A549 (cell line): ENCODE data around the gene P2RX6. TPM values are rescaled to one million over a fixed set of nuclear protein-coding genes. Genes with fewer than 3 reads are reported as not detected.

Source experiments
- ATAC-seq, 2 experiments: fragments of 200-7000 bp in 1 of 2; fragments of >200 bp in 1 of 2; cut with Nextera tagmentation in 1 of 2; cut with Tn5 transposase in 1 of 2; 3 replicates each; pipeline versions ENCODE4 v1.8.0 to v1.9.1; 2018 to 2020; ENCODE audit warnings: mild to moderate bottlenecking in 1 of 2, moderate library complexity in 1 of 2
- CTCF ChIA-PET: fragments of 300-600 bp; sonication (Branson Sonifier 250); formaldehyde crosslinking; extraction: SDS; loops from one replicate; lab custom pipeline; 2021; ENCODE audit warnings: antibody characterized with exemption, inconsistent platforms; lab: Yijun Ruan, JAX
- POLR2A ChIA-PET: fragments of 350-600 bp; formaldehyde crosslinking; extraction: SDS; loops from one replicate; lab custom pipeline; 2021; ENCODE audit warnings: antibody characterized with exemption, inconsistent platforms; lab: Yijun Ruan, JAX
- DNase-seq, 2 experiments: peaks; one replicate each; pipeline versions ENCODE4 v3.0.0 to v3.0.0-alpha.2; 2011 to 2016; ENCODE audit warnings: low read depth in 1 of 2, low spot score in 1 of 2
- FAIRE-seq: peaks from 2 replicates; lab custom pipeline; 2011; peaks lifted over from hg19 to GRCh38; lab: Jason Lieb, UNC
- H3K27ac ChIP-seq, 2 experiments: fragments of >200 bp; sonication (Bioruptor Twin); formaldehyde crosslinking; 3 replicates each; pipeline ENCODE4 v1.5.1; 2016 to 2017
- H3K4me1 ChIP-seq: fragments of >200 bp; sonication (Bioruptor Twin); formaldehyde crosslinking; 3 replicates; pipeline ENCODE4 v1.6.1; 2016
- H3K4me2 ChIP-seq: fragments of >200 bp; sonication (Bioruptor Twin); formaldehyde crosslinking; 3 replicates; pipeline ENCODE4 v1.6.1; 2016
- H3K4me3 ChIP-seq: fragments of >200 bp; sonication (Bioruptor Twin); formaldehyde crosslinking; 3 replicates; pipeline ENCODE4 v1.5.1; 2016
- H3K9me3 ChIP-seq: fragments of >200 bp; sonication (Bioruptor Twin); formaldehyde crosslinking; 3 replicates; pipeline ENCODE4 v1.6.1; 2016
- BHLHE40 ChIP-seq: IDR thresholded peaks from 2 replicates; pipeline ENCODE4 v1.6.1; 2012; ENCODE audit warnings: low read depth, low read length, inconsistent platforms
- CHD2 ChIP-seq: fragments of 150-350 bp; IDR thresholded peaks from 2 replicates; pipeline ENCODE4 v1.6.1; 2014; ENCODE audit warnings: low read length; ENCODE audit not compliant: partially characterized antibody
- CHD4 ChIP-seq: fragments of 200-600 bp; sonication (generic); IDR thresholded peaks from 2 replicates; pipeline ENCODE4 v1.6.1; 2016; ENCODE audit warnings: antibody characterized with exemption, mild to moderate bottlenecking, borderline replicate concordance
- EHMT2 ChIP-seq: fragments of 200-600 bp; sonication (generic); IDR thresholded peaks from 2 replicates; pipeline ENCODE4 v1.6.1; 2016; ENCODE audit warnings: antibody characterized with exemption, low read depth, mild to moderate bottlenecking, moderate library complexity
- ESRRA ChIP-seq: fragments of 150-350 bp; IDR thresholded peaks from 2 replicates; pipeline ENCODE4 v1.6.1; 2014; ENCODE audit warnings: mild to moderate bottlenecking, low read length, borderline replicate concordance
- FOSB ChIP-seq: fragments of 250-450 bp; sonication (Bioruptor Pico); IDR thresholded peaks from 2 replicates; pipeline ENCODE4 v1.5.0; 2020; ENCODE audit warnings: mild to moderate bottlenecking, moderate library complexity
- FOXS1 ChIP-seq: fragments of 250-450 bp; sonication (Bioruptor Pico); IDR thresholded peaks from 2 replicates; pipeline ENCODE4 v1.5.0; 2020; ENCODE audit warnings: mild to moderate bottlenecking, moderate library complexity
- HDAC2 ChIP-seq: fragments of 200-600 bp; sonication (generic); IDR thresholded peaks from 2 replicates; pipeline ENCODE4 v1.6.1; 2016
- HES2 ChIP-seq: fragments of >200 bp; sonication (Bioruptor Twin); formaldehyde crosslinking; IDR thresholded peaks from 2 replicates; pipeline ENCODE4 v1.6.1; 2016
- HEYL ChIP-seq: fragments of 250-450 bp; sonication (Bioruptor Pico); IDR thresholded peaks from 2 replicates; pipeline ENCODE4 v1.8.0; 2021; ENCODE audit warnings: mild to moderate bottlenecking, moderate library complexity
- HMGXB4 ChIP-seq: fragments of 250-450 bp; sonication (Bioruptor Pico); IDR thresholded peaks from 2 replicates; pipeline ENCODE4 v1.5.0; 2021; ENCODE audit warnings: mild to moderate bottlenecking, moderate library complexity, borderline replicate concordance
- HOXB13 ChIP-seq: fragments of 250-450 bp; sonication (Bioruptor Pico); IDR thresholded peaks from 2 replicates; pipeline ENCODE4 v1.5.0; 2020; ENCODE audit warnings: low read depth, mild to moderate bottlenecking, moderate library complexity
- JUN ChIP-seq, 2 experiments: fragments of >200 bp; sonication (Bioruptor Twin); formaldehyde crosslinking; IDR thresholded peaks; 2 replicates in 1 of 2; 3 replicates in 1 of 2; pipeline ENCODE4 v1.6.1; 2016 to 2017
- KDM1A ChIP-seq: fragments of 200-600 bp; sonication (generic); IDR thresholded peaks from 2 replicates; pipeline ENCODE4 v1.6.1; 2016; ENCODE audit warnings: low read depth, mild to moderate bottlenecking
- MYC ChIP-seq: IDR thresholded peaks from 2 replicates; pipeline ENCODE4 v1.6.1; 2012; ENCODE audit warnings: mild to moderate bottlenecking, inconsistent platforms, low read length, improper control_type of control experiment, borderline replicate concordance
- NFE2L2 ChIP-seq: fragments of 150-350 bp; conservative IDR thresholded peaks from 2 replicates; pipeline ENCODE4 v1.6.1; 2014; ENCODE audit warnings: low read length
- NPAS2 ChIP-seq: fragments of 250-450 bp; sonication (Bioruptor Pico); IDR thresholded peaks from 2 replicates; pipeline ENCODE4 v1.8.0; 2022; ENCODE audit warnings: mild to moderate bottlenecking, moderate library complexity, borderline replicate concordance
- NR3C1 ChIP-seq: fragments of >200 bp; sonication (Bioruptor Twin); formaldehyde crosslinking; IDR thresholded peaks from 3 replicates; pipeline ENCODE4 v1.6.1; 2017
- POLR2A ChIP-seq: IDR thresholded peaks from 2 replicates; pipeline ENCODE4 v1.6.1; 2012; ENCODE audit warnings: mild to moderate bottlenecking, low read length
- RAD21 ChIP-seq, 2 experiments: fragments of >200 bp in 1 of 2; sonication (Bioruptor Twin) in 1 of 2; formaldehyde crosslinking in 1 of 2; IDR thresholded peaks in 1 of 2; conservative IDR thresholded peaks in 1 of 2; 2 replicates in 1 of 2; 3 replicates in 1 of 2; pipeline ENCODE4 v1.6.1; 2012 to 2018; ENCODE audit warnings: inconsistent platforms in 1 of 2
- RARB ChIP-seq: fragments of 250-450 bp; sonication (Bioruptor Pico); IDR thresholded peaks from 2 replicates; pipeline ENCODE4 v1.8.0; 2021; ENCODE audit warnings: mild to moderate bottlenecking, moderate library complexity
- SREBF2 ChIP-seq: fragments of 450-650 bp; IDR thresholded peaks from 2 replicates; pipeline ENCODE4 v1.6.1; 2014; ENCODE audit warnings: mild to moderate bottlenecking, moderate library complexity
- TFCP2L1 ChIP-seq: fragments of 250-450 bp; sonication (Bioruptor Pico); IDR thresholded peaks from 2 replicates; pipeline ENCODE4 v1.5.0; 2021; ENCODE audit warnings: mild to moderate bottlenecking
- TP53 ChIP-seq: fragments of 250-450 bp; sonication (Bioruptor Pico); IDR thresholded peaks from 2 replicates; pipeline ENCODE4 v1.5.0; 2021; ENCODE audit warnings: mild to moderate bottlenecking, moderate library complexity
- ZC3H11A ChIP-seq: fragments of 450-650 bp; IDR thresholded peaks from 2 replicates; pipeline ENCODE4 v1.6.1; 2014; ENCODE audit warnings: antibody characterized with exemption, mild to moderate bottlenecking
- ZFP36 ChIP-seq: fragments of 450-650 bp; IDR thresholded peaks from 2 replicates; pipeline ENCODE4 v1.6.1; 2014; ENCODE audit warnings: borderline replicate concordance; ENCODE audit not compliant: partially characterized antibody
- ZSCAN20 ChIP-seq: fragments of 250-450 bp; sonication (Bioruptor Pico); IDR thresholded peaks from 2 replicates; pipeline ENCODE4 v1.8.0; 2022; ENCODE audit warnings: mild to moderate bottlenecking, moderate library complexity
- WGBS: methylation state at CpG from one replicate; pipeline ENCODE4 v1.1.6; 2017; ENCODE audit errors: missing lambda C conversion rate; 5-methylcytosine and 5-hydroxymethylcytosine counted together
- polyA minus RNA-seq: library from RNA; depleted of rRNA, polyadenylated mRNA; stranded (reverse); fragments of >200 nt; gene quantifications from 2 replicates; pipeline ENCODE4 v1.2.3, GENCODE V29; 2011; rRNA and poly(A)+ RNA removed
- polyA plus RNA-seq, 4 experiments: library from polyadenylated mRNA; depleted of rRNA in 3 of 4; stranded (reverse); fragments of >200 nt; fragmentation: RNase III in 1 of 4; extraction: RNeasy Plus Mini Kit Qiagen cat#74134 plus additional on column Dnase treatment in 1 of 4; gene quantifications; 2 replicates in 3 of 4; 3 replicates in 1 of 4; pipeline ENCODE4 v1.2.3, GENCODE V29; 2011 to 2017
- TF ChIP-seq, protein P1 (sequence below): fragments of >200 bp; sonication (Bioruptor Twin); formaldehyde crosslinking; IDR thresholded peaks from 3 replicates; pipeline ENCODE4 v1.6.1; 2016
- TF ChIP-seq, protein P2 (sequence below): IDR thresholded peaks from 2 replicates; pipeline ENCODE4 v1.6.1; 2012

Gene P2RX6
- polyA plus RNA-seq (2011; rRNA removed) (0.62 and 0.67 TPM in 2 replicates), polyA plus RNA-seq (2017; fragmentation: RNase III; extraction: RNeasy Plus Mini Kit Qiagen cat#74134 plus additional on column Dnase treatment) (0.92 to 1.6 TPM (median 1.1 TPM) in 3 replicates), polyA minus RNA-seq (0.15 and 0.45 TPM in 2 replicates)
- 0.62 and 0.82 TPM in 2 replicates for polyA plus RNA-seq (2012; cell fraction: cytosol; rRNA removed)
- 7.2 and 8.9 TPM in 2 replicates for polyA plus RNA-seq (2012; cell fraction: nucleus; rRNA removed)

DNA sequence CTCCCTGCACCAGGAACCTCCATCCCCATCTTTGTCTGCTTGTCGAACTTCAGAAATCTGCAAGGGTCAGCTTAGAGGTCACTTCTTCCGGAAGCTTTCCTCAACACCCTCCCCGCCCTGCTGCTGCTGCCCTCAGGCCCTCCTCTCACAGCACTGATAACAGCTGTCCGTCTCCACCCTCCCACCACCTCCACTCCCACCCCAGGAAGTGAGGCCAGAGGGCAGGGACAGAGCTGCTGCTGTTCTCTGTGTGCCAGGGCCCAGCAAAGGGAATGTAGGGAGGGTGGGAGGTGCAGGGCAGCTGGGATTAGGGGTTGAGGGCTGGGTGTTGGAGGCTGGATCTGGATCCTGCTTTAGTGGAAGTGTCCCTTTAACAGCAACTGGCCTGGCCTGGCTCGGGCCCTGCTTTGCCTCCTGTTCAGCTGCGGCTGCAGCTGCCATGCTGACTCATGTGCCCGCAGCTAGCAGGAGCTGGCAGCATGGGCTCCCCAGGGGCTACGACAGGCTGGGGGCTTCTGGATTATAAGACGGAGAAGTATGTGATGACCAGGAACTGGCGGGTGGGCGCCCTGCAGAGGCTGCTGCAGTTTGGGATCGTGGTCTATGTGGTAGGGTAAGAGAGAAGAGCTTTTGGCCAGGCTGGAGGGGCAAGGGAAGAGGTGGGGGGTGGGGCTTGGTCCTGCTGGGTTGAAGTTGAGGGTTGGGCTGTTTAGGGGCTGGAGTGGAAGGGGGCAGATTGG lies at the start of gene P2RX6:
P2RX6 (plus strand) TSS at position 440 of the 740 bp plus-strand sequence; CDS start at position 450, 10 bp downstream.
- no peaks in the 10 kb centered on the region for H3K9me3 ChIP-seq
- CTCF ChIA-PET = interaction anchor here (0.7 to 1.4 kb wide), 4 partner anchors 47 to 90 kb away, joined by 3 to 4 read pairs (median 3); no protein-coding TSS in a partner anchor
- H3K27ac ChIP-seq = peak within 1 kb of the TSS; percentile 68 to 80
- peak within 1 kb of the TSS; percentile 44 for H3K4me3 ChIP-seq
- H3K4me1 ChIP-seq = peaks cover 18% of the 10 kb centered on the region
- DNase-seq = peak in 1 of 2 experiments; percentile 17
- peak within 1 kb of the TSS; percentile 98 for H3K4me2 ChIP-seq
- FAIRE-seq = no peak
- POLR2A ChIA-PET = interaction anchor here (0.6 to 2.6 kb wide), 2 partner anchors 9 to 13 kb away, joined by 3 to 8 read pairs; partner anchors contain the start of gene THAP7
- no peak for TF ChIP-seq CHD4
- TF ChIP-seq FOXS1 (CRISPR knock-in tag) = no peak
- no peak for TF ChIP-seq NFE2L2
- TF ChIP-seq EHMT2 = no peak
- no peak for TF ChIP-seq NR3C1
- TF ChIP-seq, protein P1, sequence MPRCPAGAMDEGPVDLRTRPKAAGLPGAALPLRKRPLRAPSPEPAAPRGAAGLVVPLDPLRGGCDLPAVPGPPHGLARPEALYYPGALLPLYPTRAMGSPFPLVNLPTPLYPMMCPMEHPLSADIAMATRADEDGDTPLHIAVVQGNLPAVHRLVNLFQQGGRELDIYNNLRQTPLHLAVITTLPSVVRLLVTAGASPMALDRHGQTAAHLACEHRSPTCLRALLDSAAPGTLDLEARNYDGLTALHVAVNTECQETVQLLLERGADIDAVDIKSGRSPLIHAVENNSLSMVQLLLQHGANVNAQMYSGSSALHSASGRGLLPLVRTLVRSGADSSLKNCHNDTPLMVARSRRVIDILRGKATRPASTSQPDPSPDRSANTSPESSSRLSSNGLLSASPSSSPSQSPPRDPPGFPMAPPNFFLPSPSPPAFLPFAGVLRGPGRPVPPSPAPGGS = no peak
- no peak for TF ChIP-seq RAD21 (conservative IDR thresholded peaks at IDR 0.05 in 1 of 2, IDR thresholded peaks at IDR 0.05 in 1 of 2)
- no peak for TF ChIP-seq SREBF2
- no peak for TF ChIP-seq ESRRA
- TF ChIP-seq MYC = no peak
- no peak for TF ChIP-seq ZFP36
- no peak for TF ChIP-seq ZC3H11A
- TF ChIP-seq TP53 (CRISPR knock-in tag) = no peak
- WGBS = 19% methylated on average over 7 of the region's 12 CpGs
- peak; percentile 61 to 74; a peak in 5 of 6 replicates for ATAC-seq

GRCh38 chr22:20965888-20966855 lies 48.8 kb upstream of the P2RX6 start:
- Histone ChIP-seq H3K4me2 (no peak overlapping the region), H3K27ac (no peak overlapping the region), H3K4me1 (no peaks in the 10 kb centered on the region), H3K4me3 (no peak overlapping the region), H3K9me3 (no peaks in the 10 kb centered on the region)
- TF ChIP-seq NR3C1 (no peak), HOXB13 (CRISPR knock-in tag) (no peak), CHD2 (no peak), RARB (no peak), KDM1A (no peak), POLR2A (no peak), NPAS2 (CRISPR knock-in tag) (no peak), TFCP2L1 (CRISPR knock-in tag) (no peak), HEYL (CRISPR knock-in tag) (no peak), FOSB (CRISPR knock-in tag) (no peak), JUN (IDR thresholded peaks at IDR 0.05) (no peak), BHLHE40 (no peak), HMGXB4 (CRISPR knock-in tag) (no peak), HDAC2 (no peak), HES2 (no peak), RAD21 (conservative IDR thresholded peaks at IDR 0.05 in 1 of 2, IDR thresholded peaks at IDR 0.05 in 1 of 2) (no peak), ZSCAN20 (CRISPR knock-in tag) (no peak)
- TF ChIP-seq, protein P2, sequence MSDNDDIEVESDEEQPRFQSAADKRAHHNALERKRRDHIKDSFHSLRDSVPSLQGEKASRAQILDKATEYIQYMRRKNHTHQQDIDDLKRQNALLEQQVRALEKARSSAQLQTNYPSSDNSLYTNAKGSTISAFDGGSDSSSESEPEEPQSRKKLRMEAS = no peak
- DNase-seq = no peak
- no peak for FAIRE-seq
- 89% methylated on average over 10 of the region's 13 CpGs for WGBS
- CTCF ChIA-PET = interaction anchor here (1.4 kb wide), 1 partner anchor 15 kb away, joined by 3 read pairs; no protein-coding TSS in a partner anchor
- ATAC-seq = no peak
- POLR2A ChIA-PET = no interaction called here
